ENCODE measurements around the gene DDHD1. TPM values are rescaled to one million over a fixed set of nuclear protein-coding genes. Genes with fewer than 3 reads are reported as not detected.

Gene DDHD1
- total RNA-seq, 1 experiment from 2014 or later, result 20.0 TPM

- CTCF ChIA-PET, result no interaction called here
- no peak overlapping the region for H3K27ac Mint-ChIP-seq
- ATAC-seq, result no peak
- TF ChIP-seq HMGXB4 (CRISPR knock-in tag; IDR thresholded peaks at IDR 0.05), result no peak
- no peak for TF ChIP-seq ESRRA (CRISPR knock-in tag; IDR thresholded peaks at IDR 0.05; ENCODE audit: borderline replicate concordance)
- no peak for TF ChIP-seq USF1 (CRISPR knock-in tag; IDR thresholded peaks at IDR 0.05)
- no peak for TF ChIP-seq TEAD1 (CRISPR knock-in tag; IDR thresholded peaks at IDR 0.05)
- no peak for TF ChIP-seq E2F4 (CRISPR knock-in tag; IDR thresholded peaks at IDR 0.05; ENCODE audit: borderline replicate concordance, low read depth)
- no peak for TF ChIP-seq ZNF317 (CRISPR knock-in tag; IDR thresholded peaks at IDR 0.05; ENCODE audit: borderline replicate concordance, low read depth)
- TF ChIP-seq ZNF232 (CRISPR knock-in tag; IDR thresholded peaks at IDR 0.05), result no peak
- no peak for TF ChIP-seq ZNF425 (CRISPR knock-in tag; conservative IDR thresholded peaks at IDR 0.05)
- no peak for TF ChIP-seq NFE2L1 (CRISPR knock-in tag; IDR thresholded peaks at IDR 0.05)
- no peak for TF ChIP-seq ZNF532 (CRISPR knock-in tag; IDR thresholded peaks at IDR 0.05; ENCODE audit: borderline replicate concordance)
- no peak for TF ChIP-seq SP1 (CRISPR knock-in tag; conservative IDR thresholded peaks at IDR 0.05)
- TF ChIP-seq ZNF121 (CRISPR knock-in tag; IDR thresholded peaks at IDR 0.05), result no peak
- TF ChIP-seq CTCF (IDR thresholded peaks at IDR 0.05), result no peak
- TF ChIP-seq RELA (CRISPR knock-in tag; IDR thresholded peaks at IDR 0.05; ENCODE audit: borderline replicate concordance), result no peak
- TF ChIP-seq PRRX2 (CRISPR knock-in tag; IDR thresholded peaks at IDR 0.05), result no peak
- no peak for TF ChIP-seq ZNF512 (CRISPR knock-in tag; IDR thresholded peaks at IDR 0.05; ENCODE audit: borderline replicate concordance)
- TF ChIP-seq FOXP4 (CRISPR knock-in tag; IDR thresholded peaks at IDR 0.05), result no peak
- no peak for TF ChIP-seq MAX (CRISPR knock-in tag; IDR thresholded peaks at IDR 0.05)
- TF ChIP-seq ERG (CRISPR knock-in tag; IDR thresholded peaks at IDR 0.05), result no peak
- no peaks in the 10 kb centered on the region for H3K4me1 Mint-ChIP-seq
- POLR2A ChIA-PET, result no interaction called here
- no peak overlapping the region for H3K4me3 Mint-ChIP-seq
- no peaks in the 10 kb centered on the region; the same call in 1 of the 2 replicates for H3K9me3 Mint-ChIP-seq
- no peaks in the 10 kb centered on the region for H3K27me3 Mint-ChIP-seq (ENCODE audit: low read depth)
- DNase-seq (ENCODE audit: low spot score), result no peak
- H3K36me3 Mint-ChIP-seq, result peaks cover 1% of the 10 kb centered on the region
Measured at GRCh38 chr14:53127151-53127550, 26.0 kb downstream of the DDHD1 start.
